GM13977 (cell line): ENCODE results near the gene RSRC1.
"Not testable (repeated sequence)": the region's sequence is repeated elsewhere in the genome, so short reads cannot be mapped to it uniquely, and the experiment has no call there.

Experiments used
- DNase-seq: peaks from one replicate; pipeline ENCODE4 v3.0.0; 2012; ENCODE audit warnings: low spot score
- CTCF ChIP-seq: IDR thresholded peaks from 2 replicates; pipeline ENCODE4 v1.5.1; 2012; ENCODE audit warnings: mild to moderate bottlenecking, control low read depth; ENCODE audit not compliant: insufficient read depth; ENCODE audit errors: extremely low read depth, missing control alignments
- in situ Hi-C: fragments of 300-500 bp; cut with MboI; formaldehyde crosslinking; loops from one replicate; pipeline ENCODE4 v1.12.0; 2022; ENCODE audit warnings: low sequenced_read_pairs, low pct_unique_long_range_greater_than_20kb, mixed read lengths, inconsistent platforms; ENCODE audit not compliant: unreplicated experiment

RSRC1 gene

GRCh38 chr3:158548691-158549090, 438.8 kb downstream of the RSRC1 start:
- TF ChIP-seq CTCF = no peak
- in situ Hi-C loops = loop anchor here (25.0 kb wide), 1 partner anchor 936 kb away; no protein-coding TSS in a partner anchor
- no peak for DNase-seq

- DNase-seq = not testable (repeated sequence)
- in situ Hi-C loops = loop anchor here (25.0 kb wide), 1 partner anchor 938 kb away; no protein-coding TSS in a partner anchor
Observed at GRCh38 chr3:158549938-158550337, 440.0 kb downstream of the RSRC1 start.

DNA sequence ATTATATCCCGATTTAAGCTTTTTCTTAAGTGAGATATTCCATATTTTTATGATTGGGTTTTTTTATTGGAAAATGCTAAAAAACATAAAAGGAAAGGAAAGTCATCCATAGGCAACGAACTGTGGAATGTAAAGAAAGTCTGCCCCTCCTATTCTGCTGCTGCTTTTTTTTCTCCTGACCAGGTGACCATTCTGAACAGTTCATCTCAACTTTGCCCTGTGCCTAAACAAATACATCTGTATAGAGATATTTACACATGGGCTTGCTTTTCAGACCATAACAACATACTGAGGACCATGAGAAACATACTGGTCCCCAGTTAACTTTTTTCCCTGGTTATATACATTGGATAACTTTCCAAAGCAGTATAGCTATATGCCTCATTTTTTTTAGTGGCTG, 442.2 kb downstream of the RSRC1 start:
- no peak for DNase-seq
- no peak for TF ChIP-seq CTCF
- in situ Hi-C loops = no loop called here

GRCh38 chr3:158559504-158559903, 449.6 kb downstream of the RSRC1 start:
- no peak for TF ChIP-seq CTCF
- no peak for DNase-seq
- in situ Hi-C loops = no loop called here

DNA sequence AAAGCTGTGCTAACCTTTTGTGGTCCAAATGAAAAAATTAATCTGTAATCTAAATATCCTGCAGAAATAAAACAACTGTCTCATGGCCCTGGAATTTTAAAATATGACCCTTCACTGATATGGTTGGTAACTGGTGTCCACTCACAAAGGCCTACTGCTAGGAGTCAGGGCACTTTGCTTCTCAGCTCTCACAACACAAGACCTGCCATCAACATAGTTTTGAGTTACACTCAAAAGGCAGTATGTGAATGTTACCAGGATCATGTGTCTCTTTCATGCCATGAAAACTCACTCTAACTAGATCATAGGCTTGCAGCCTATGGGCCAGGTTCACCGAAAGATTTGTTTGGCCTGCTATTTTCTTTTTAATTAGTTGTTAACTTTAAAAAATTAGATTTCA, 451.1 kb downstream of the RSRC1 start:
- TF ChIP-seq CTCF = no peak
- no peak for DNase-seq
- in situ Hi-C loops = no loop called here

DNA sequence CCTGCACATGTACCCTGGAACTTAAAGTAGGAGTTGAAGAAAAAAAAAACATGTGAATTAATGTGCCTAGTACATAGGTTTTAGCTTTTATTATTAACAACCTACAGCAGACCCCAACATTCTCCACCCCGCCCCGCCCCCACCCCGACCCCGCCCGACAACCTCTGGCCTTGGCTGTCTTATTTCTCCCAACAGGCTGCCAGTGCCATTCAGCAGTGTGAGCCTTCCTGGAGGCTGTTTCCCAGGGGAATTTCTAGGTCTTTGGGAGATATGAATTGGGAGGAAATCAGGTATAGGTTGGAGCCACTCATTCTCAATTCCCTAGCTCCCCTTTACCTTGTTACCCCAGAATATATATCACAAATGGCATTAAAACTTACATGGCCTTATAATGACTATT, 452.8 kb downstream of the RSRC1 start:
- DNase-seq = no peak
- TF ChIP-seq CTCF = no peak
- in situ Hi-C loops = no loop called here

GRCh38 chr3:158563076-158563475, 453.2 kb downstream of the RSRC1 start:
- in situ Hi-C loops = no loop called here
- no peak for TF ChIP-seq CTCF
- no peak for DNase-seq
